Neural cell (in vitro differentiated cells): ENCODE results near the gene ELMO2.

Experiments
- EZH2 ChIP-seq: fragments of 200-600, 300-800 bp; shearing (Covaris generic), sonication (generic); IDR thresholded peaks from 2 replicates; pipeline ENCODE4 v1.6.1; 2014; ENCODE audit warnings: antibody characterized with exemption, low read length, borderline replicate concordance, mild to moderate bottlenecking; ENCODE audit not compliant: insufficient read depth, poor library complexity, severe bottlenecking
- POLR2AphosphoS5 ChIP-seq: IDR thresholded peaks from 2 replicates; pipeline ENCODE4 v1.6.1; 2012
- TAF1 ChIP-seq: IDR thresholded peaks from 2 replicates; pipeline ENCODE4 v1.6.1; 2012; ENCODE audit warnings: low read depth
- TF ChIP-seq, protein P1 (sequence below): fragments of 450-650 bp; IDR thresholded peaks from 2 replicates; pipeline ENCODE4 v1.5.1; 2014; ENCODE audit warnings: antibody characterized with exemption, mild to moderate bottlenecking, moderate library complexity; ENCODE audit not compliant: poor library complexity, severe bottlenecking
- TF ChIP-seq, protein P2 (sequence below): IDR thresholded peaks from 2 replicates; pipeline ENCODE4 v1.6.1; 2012; ENCODE audit warnings: borderline replicate concordance

DNA sequence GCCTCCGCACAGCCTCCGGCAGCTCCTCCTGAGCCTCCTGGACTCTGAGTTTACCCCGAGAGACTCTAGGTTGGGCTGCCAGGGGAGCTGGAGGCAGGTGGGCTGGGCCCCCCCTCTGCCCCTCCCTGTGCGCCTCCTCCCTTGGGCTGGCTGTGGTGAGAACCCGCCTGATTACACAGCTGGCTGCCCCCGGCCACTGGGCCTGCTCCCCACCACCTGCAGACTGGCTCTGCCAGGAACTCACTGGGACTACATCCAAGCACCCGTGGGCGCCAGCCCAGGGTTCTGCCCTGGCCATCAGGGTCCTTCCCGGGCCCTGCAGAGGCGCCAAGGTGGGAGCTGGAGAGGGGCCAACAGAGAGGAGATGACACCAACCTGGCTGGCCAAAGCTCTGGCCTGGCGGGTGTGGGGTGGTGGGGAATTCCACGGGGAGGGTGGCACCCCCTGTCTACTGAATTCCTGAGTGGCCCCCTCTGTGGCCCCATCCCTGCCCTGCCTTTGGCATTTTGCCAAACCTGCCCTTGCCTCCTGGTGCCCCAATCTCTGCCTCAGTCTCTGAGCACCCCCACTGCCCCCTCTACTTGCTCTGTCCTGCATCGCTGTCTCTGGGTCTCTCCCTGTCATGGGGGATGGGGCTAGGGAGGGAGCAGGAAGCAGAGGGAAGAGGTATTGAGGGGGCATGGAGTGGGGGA lies 76.2 kb downstream of the ELMO2 start:
- no peak for TF ChIP-seq EZH2
- TF ChIP-seq TAF1: no peak
- TF ChIP-seq, protein P1, sequence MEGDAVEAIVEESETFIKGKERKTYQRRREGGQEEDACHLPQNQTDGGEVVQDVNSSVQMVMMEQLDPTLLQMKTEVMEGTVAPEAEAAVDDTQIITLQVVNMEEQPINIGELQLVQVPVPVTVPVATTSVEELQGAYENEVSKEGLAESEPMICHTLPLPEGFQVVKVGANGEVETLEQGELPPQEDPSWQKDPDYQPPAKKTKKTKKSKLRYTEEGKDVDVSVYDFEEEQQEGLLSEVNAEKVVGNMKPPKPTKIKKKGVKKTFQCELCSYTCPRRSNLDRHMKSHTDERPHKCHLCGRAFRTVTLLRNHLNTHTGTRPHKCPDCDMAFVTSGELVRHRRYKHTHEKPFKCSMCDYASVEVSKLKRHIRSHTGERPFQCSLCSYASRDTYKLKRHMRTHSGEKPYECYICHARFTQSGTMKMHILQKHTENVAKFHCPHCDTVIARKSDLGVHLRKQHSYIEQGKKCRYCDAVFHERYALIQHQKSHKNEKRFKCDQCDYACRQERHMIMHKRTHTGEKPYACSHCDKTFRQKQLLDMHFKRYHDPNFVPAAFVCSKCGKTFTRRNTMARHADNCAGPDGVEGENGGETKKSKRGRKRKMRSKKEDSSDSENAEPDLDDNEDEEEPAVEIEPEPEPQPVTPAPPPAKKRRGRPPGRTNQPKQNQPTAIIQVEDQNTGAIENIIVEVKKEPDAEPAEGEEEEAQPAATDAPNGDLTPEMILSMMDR: no peak
- no peak for TF ChIP-seq POLR2AphosphoS5
- TF ChIP-seq, protein P2, sequence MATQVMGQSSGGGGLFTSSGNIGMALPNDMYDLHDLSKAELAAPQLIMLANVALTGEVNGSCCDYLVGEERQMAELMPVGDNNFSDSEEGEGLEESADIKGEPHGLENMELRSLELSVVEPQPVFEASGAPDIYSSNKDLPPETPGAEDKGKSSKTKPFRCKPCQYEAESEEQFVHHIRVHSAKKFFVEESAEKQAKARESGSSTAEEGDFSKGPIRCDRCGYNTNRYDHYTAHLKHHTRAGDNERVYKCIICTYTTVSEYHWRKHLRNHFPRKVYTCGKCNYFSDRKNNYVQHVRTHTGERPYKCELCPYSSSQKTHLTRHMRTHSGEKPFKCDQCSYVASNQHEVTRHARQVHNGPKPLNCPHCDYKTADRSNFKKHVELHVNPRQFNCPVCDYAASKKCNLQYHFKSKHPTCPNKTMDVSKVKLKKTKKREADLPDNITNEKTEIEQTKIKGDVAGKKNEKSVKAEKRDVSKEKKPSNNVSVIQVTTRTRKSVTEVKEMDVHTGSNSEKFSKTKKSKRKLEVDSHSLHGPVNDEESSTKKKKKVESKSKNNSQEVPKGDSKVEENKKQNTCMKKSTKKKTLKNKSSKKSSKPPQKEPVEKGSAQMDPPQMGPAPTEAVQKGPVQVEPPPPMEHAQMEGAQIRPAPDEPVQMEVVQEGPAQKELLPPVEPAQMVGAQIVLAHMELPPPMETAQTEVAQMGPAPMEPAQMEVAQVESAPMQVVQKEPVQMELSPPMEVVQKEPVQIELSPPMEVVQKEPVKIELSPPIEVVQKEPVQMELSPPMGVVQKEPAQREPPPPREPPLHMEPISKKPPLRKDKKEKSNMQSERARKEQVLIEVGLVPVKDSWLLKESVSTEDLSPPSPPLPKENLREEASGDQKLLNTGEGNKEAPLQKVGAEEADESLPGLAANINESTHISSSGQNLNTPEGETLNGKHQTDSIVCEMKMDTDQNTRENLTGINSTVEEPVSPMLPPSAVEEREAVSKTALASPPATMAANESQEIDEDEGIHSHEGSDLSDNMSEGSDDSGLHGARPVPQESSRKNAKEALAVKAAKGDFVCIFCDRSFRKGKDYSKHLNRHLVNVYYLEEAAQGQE: no peak
